ENCODE results near the gene YY1.
"Not testable (repeated sequence)": the region's sequence is repeated elsewhere in the genome, so short reads cannot be mapped to it uniquely, and the experiment has no call there.

Gene YY1

DNA sequence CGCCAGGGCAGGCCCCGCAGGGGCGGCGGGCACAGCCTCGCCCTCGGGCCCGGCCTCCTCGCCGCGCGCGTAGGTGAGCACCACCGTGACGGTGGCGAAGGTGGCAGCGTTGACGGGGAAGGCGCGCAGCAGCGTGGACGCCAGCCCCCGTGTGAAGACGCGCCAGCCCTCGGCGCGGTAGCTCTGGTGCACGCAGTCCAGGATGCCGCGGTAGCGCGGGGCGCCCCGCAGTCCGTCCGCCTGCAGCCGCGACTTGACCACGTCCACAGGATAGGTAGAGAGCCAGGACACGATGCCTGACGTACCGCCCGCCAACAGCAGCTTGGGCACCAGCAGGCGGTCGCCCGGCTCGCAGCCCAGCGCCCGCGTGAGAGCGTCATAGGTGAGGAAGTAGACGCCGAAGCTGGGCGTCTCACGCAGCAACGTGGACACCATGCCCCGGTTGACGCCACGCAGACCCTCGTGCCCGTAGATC is 53.4 kb downstream of the YY1 start:
- H3K4me3 Mint-ChIP-seq: no peak overlapping the region
- H3K4me1 Mint-ChIP-seq: peaks cover 50% of the 10 kb centered on the region
- no peaks in the 10 kb centered on the region for H3K9me3 Mint-ChIP-seq
- no peak overlapping the region for H3K27ac Mint-ChIP-seq
- peaks cover 5% of the 10 kb centered on the region for H3K36me3 Mint-ChIP-seq
- H3K27me3 Mint-ChIP-seq: no peaks in the 10 kb centered on the region
- peak; percentile 22 for ATAC-seq

- peak overlapping the region; percentile 18 for H3K4me3 Mint-ChIP-seq
- H3K27me3 Mint-ChIP-seq: no peaks in the 10 kb centered on the region
- H3K9me3 Mint-ChIP-seq: no peaks in the 10 kb centered on the region
- peak overlapping the region; percentile 83 for H3K27ac Mint-ChIP-seq
- peaks cover 56% of the 10 kb centered on the region for H3K4me1 Mint-ChIP-seq
- ATAC-seq: no peak
- H3K36me3 Mint-ChIP-seq: peaks cover 5% of the 10 kb centered on the region
These were observed 54.0 kb downstream of the YY1 start for GRCh38 chr14:100292776-100293461.

DNA sequence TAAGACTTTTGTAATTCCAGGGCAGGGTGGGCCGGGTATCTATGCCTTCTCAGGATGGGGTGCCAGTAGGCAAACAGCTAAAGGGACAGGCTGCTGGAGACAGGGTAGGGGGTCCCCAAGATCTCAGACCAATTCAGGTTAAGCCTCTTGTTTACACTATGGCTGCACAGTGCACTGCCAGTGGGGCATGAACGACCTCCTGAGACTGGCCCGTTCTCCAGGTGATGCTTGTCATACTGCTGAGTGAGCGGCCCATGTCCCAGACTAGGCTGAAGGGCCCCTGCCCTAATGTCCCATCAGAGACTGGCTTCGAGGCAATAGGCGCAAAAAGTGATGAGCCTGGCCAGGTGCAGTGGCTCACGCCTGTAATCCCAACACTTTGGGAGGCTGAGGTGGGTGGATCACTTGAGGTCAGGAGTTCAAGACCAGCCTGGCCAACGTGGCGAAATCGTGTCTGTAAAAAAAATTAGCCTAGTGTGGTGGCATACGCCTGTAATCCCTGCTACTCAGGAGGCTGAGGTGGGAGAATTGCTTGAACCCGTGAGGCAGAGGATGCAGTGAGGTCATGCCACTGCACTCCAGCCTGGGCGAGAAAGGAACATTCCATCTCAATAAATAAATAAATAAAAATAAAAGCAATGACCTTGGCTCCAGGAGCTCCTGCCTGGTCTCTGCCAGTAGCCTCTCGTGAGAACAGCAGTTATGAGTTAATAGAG is 54.7 kb downstream of the YY1 start:
- ATAC-seq: no peak
- no peaks in the 10 kb centered on the region for H3K27me3 Mint-ChIP-seq
- peak overlapping the region; percentile 83 for H3K27ac Mint-ChIP-seq
- H3K4me3 Mint-ChIP-seq: no peak overlapping the region
- H3K9me3 Mint-ChIP-seq: no peaks in the 10 kb centered on the region
- H3K36me3 Mint-ChIP-seq: peaks cover 5% of the 10 kb centered on the region
- H3K4me1 Mint-ChIP-seq: peaks cover 63% of the 10 kb centered on the region

- no peaks in the 10 kb centered on the region for H3K27me3 Mint-ChIP-seq
- peaks cover 5% of the 10 kb centered on the region for H3K36me3 Mint-ChIP-seq
- no peak overlapping the region for H3K4me3 Mint-ChIP-seq
- H3K4me1 Mint-ChIP-seq: peaks cover 69% of the 10 kb centered on the region
- no peaks in the 10 kb centered on the region for H3K9me3 Mint-ChIP-seq
- H3K27ac Mint-ChIP-seq: peak overlapping the region; percentile 83
- ATAC-seq: peak; percentile 82
These were observed 55.4 kb downstream of the YY1 start for GRCh38 chr14:100294213-100294962.

DNA sequence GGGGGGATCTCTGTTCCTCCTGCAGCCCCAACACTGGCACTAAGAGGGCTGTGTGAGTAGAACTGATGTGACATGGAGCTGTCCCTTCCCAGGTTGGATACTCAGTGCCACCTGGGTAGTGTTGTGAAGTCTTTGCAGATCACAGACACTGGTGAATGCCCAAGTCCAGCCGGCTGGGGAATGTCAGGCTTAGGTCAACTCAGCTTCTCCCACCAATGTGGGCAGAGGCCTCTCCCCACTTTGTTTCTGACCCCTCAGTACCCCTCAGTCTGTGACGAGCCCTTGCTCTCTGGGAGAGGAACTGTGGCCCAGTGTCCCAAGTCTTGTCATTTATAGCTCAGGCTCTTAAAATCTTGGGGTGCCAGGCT is 56.0 kb downstream of the YY1 start:
- Mint-ChIP-seq H3K27ac (peak overlapping the region; percentile 83), H3K36me3 (peaks cover 5% of the 10 kb centered on the region), H3K4me1 (peaks cover 69% of the 10 kb centered on the region), H3K27me3 (no peaks in the 10 kb centered on the region), H3K4me3 (no peak overlapping the region), H3K9me3 (no peaks in the 10 kb centered on the region)
- no peak for ATAC-seq

DNA sequence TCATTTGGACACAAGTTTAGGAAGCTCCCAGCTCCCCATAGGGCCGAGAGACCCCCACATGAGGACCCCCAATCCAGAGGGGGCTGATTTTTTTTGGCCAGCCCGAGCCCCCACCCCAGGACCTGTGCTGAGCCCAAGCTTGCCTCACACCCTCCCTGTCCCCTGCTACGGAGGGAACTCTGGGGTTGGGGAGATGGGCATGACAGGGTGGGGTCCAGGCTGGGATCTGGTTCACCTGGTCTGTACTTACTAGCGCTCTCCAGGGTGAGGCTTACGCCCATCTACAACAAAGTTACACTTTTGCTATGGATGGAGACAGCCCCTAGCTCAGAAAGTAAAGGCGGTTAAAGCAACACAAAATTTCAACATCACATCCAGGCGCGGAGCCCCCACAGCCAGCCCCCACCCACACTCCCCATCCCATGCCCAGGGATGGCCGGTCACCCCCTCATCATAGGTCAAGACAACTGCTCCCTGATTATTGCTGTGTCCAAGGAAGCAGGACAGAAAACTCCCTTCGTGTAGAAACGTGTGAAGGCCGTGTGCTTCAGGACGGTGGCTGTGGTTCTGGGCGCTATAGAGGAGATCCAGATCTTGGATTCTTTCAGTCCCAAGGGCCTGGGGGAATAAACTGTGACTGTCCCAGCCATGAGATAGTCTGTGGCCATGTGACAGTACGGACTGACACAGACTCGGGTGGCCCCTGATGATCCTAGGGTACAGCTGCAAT is 56.6 kb downstream of the YY1 start:
- H3K9me3 Mint-ChIP-seq: no peaks in the 10 kb centered on the region
- H3K4me1 Mint-ChIP-seq: peaks cover 63% of the 10 kb centered on the region
- peak overlapping the region; percentile 83 for H3K27ac Mint-ChIP-seq
- ATAC-seq: no peak
- peaks cover 5% of the 10 kb centered on the region for H3K36me3 Mint-ChIP-seq
- no peaks in the 10 kb centered on the region for H3K27me3 Mint-ChIP-seq
- no peak overlapping the region for H3K4me3 Mint-ChIP-seq

DNA sequence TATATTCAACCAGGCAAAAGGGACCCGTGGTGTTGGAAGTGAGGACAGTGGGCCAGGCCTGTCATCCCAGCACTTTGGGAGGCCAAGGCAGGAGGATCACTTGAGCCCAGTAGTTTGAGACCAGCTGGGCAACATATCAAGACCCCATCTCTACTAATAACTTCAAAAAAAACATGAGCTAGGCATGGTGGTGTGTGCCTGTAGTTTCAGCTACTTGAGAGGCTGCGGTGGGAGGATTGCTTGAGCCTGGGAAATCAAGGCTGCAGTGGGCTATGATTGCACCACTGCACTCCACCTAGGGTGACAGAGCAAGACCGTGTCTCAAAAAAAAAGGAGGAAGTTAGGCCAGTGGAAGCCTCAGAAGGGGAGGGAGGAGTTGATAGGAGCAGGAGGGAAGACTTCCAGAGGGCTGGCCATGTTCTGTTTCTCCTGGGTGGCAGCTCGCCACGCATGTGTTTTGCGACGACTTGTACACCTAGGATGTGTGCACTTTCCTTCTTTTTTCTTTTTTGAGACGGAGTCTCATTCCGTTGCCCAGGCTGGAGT is 57.2 kb downstream of the YY1 start:
- no peak for ATAC-seq
- Mint-ChIP-seq H3K4me3 (no peak overlapping the region), H3K4me1 (peaks cover 60% of the 10 kb centered on the region), H3K27me3 (no peaks in the 10 kb centered on the region), H3K9me3 (no peaks in the 10 kb centered on the region), H3K36me3 (peaks cover 5% of the 10 kb centered on the region), H3K27ac (peak overlapping the region; percentile 83)

- H3K27ac Mint-ChIP-seq: peak overlapping the region; percentile 83
- ATAC-seq, H3K27me3 Mint-ChIP-seq, H3K9me3 Mint-ChIP-seq, H3K36me3 Mint-ChIP-seq: not testable (repeated sequence)
- H3K4me3 Mint-ChIP-seq: peak overlapping the region; percentile 59
- peaks cover 63% of the 10 kb centered on the region for H3K4me1 Mint-ChIP-seq
These were observed 57.8 kb downstream of the YY1 start for GRCh38 chr14:100296729-100297128.

DNA sequence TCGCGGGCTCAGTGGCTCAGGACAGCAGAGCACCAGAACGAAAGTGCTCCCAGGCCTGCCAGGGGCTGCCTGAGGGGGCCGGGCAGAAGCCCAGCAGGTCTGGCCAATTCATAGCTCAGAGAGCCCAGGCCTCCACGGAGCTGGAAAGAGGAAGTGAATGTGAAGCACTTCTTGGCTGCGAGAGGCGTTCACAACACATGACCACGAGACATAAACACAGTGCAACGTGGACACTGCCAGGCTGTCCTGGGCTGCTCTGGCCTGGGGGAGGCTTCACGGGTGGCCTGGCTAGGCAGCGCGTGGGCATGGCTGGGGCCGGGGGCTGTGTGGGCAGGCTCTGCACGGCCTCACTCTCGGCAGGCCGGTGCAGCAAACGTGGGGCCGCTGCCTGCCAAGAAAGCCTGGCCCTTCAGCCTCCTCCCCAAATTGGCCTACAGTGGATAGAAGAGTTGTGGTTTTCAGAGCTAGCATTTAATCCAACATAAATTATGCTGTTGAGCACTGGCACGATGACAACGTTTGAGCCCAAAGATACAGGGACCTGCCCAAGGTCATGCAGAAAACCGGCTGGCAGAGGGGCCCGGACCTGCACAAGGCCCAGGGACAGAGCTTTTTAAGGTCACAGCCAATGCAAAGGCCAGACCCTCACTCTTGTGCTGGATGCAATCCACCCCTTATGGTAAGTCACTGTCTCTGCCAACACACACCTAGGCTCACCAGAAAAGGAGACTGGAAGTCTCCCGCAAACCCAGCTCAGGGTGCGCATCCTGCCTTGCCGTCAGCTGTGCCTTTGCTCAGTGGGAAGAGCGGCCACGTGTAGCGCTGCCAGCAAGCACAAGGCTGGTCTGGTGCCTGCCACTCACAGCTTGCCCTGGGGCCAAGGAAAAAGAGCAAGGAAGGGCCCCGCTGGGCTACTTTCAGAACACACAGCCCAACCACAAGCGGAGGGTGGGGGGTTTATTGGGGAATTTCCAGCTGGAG is 58.7 kb downstream of the YY1 start:
- no peaks in the 10 kb centered on the region for H3K9me3 Mint-ChIP-seq
- no peaks in the 10 kb centered on the region for H3K27me3 Mint-ChIP-seq
- peak overlapping the region; percentile 59 for H3K4me3 Mint-ChIP-seq
- peak overlapping the region; percentile 83 for H3K27ac Mint-ChIP-seq
- H3K4me1 Mint-ChIP-seq: peaks cover 66% of the 10 kb centered on the region
- H3K36me3 Mint-ChIP-seq: peaks cover 5% of the 10 kb centered on the region
- ATAC-seq: peak; percentile 92

- Mint-ChIP-seq H3K36me3 (no peaks in the 10 kb centered on the region), H3K9me3 (no peaks in the 10 kb centered on the region), H3K27ac (peak overlapping the region; percentile 83), H3K4me3 (no peak overlapping the region), H3K27me3 (no peaks in the 10 kb centered on the region), H3K4me1 (peaks cover 70% of the 10 kb centered on the region)
- ATAC-seq: no peak
These were observed 59.8 kb downstream of the YY1 start for GRCh38 chr14:100298551-100299237.

DNA sequence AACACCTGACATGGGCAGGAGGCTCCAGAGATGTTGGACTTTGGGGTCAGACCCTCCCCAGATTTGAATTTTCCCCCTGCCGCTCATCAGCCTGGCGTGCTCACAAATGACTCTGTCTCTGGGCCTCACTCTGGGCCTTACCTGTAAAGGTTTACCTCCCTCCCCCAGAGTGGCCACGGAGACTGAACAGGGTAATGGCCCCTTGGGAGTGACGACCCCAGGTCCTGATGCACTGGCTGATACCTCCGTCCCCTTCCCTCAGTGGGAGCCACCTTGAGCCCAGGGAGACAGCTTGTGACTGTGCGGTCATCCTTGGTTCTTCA is 60.3 kb downstream of the YY1 start:
- Mint-ChIP-seq H3K9me3 (no peaks in the 10 kb centered on the region), H3K4me1 (peaks cover 72% of the 10 kb centered on the region)
- no peak for ATAC-seq

GRCh38 chr14:100302616-100303015 is 63.7 kb downstream of the YY1 start:
- H3K36me3 Mint-ChIP-seq: no peaks in the 10 kb centered on the region
- no peaks in the 10 kb centered on the region for H3K9me3 Mint-ChIP-seq
- peaks cover 65% of the 10 kb centered on the region for H3K4me1 Mint-ChIP-seq
- ATAC-seq: no peak
- H3K27ac Mint-ChIP-seq: peak overlapping the region; percentile 44
- no peak overlapping the region for H3K4me3 Mint-ChIP-seq
- no peaks in the 10 kb centered on the region for H3K27me3 Mint-ChIP-seq

More for the DNA sequence above, 60.3 kb downstream of the YY1 start:
- no peaks in the 10 kb centered on the region for H3K36me3 Mint-ChIP-seq
- no peak overlapping the region for H3K4me3 Mint-ChIP-seq
- peak overlapping the region; percentile 83 for H3K27ac Mint-ChIP-seq
- no peaks in the 10 kb centered on the region for H3K27me3 Mint-ChIP-seq

- no peak overlapping the region for H3K4me3 Mint-ChIP-seq
- ATAC-seq: no peak
- H3K4me1 Mint-ChIP-seq: peaks cover 63% of the 10 kb centered on the region
- H3K9me3 Mint-ChIP-seq: no peaks in the 10 kb centered on the region
- no peaks in the 10 kb centered on the region for H3K27me3 Mint-ChIP-seq
- H3K36me3 Mint-ChIP-seq: no peaks in the 10 kb centered on the region
- H3K27ac Mint-ChIP-seq: peak overlapping the region; percentile 44
These were observed 64.2 kb downstream of the YY1 start for GRCh38 chr14:100303179-100303578.

Data from stimulated activated memory B cell treated with anti-CD40 and anti-IgM and Interleukin-4, amounts not matched to agents 10 μg/mL and 1 μg/mL and 100 μg/mL, for 72 hours (primary cell).